NB4 (cell line): ENCODE data around the gene NSUN7.

Experiments
- POLR2A ChIP-seq: IDR thresholded peaks from 2 replicates; pipeline ENCODE4 v1.6.1; 2011; ENCODE audit warnings: mild to moderate bottlenecking; ENCODE audit not compliant: insufficient read length; ENCODE audit errors: extremely low read depth
- TF ChIP-seq, protein P1 (sequence below): IDR thresholded peaks from one replicate; pipeline ENCODE4 v1.5.1; 2012; ENCODE audit warnings: low read depth, low read length

DNA sequence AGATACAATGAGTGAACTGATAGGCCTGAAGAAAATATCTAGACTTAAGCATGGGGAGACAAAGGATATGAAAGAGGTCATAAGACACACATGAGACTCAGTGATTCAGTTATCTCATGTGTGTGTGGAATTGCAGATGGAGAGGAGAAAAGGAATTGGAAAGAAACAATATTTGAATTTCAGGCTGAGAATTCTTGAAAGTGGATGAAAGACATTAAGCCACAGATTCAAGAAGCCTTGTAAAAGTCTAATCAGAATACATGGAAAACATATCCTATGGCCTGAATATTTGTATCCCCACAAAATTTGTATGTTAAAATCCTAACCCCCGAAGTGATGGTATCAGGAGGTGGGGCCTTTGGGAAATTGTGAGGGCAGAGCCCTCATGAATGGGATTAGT, 28.3 kb downstream of the NSUN7 start:
- TF ChIP-seq POLR2A = no peak
- TF ChIP-seq, protein P1, sequence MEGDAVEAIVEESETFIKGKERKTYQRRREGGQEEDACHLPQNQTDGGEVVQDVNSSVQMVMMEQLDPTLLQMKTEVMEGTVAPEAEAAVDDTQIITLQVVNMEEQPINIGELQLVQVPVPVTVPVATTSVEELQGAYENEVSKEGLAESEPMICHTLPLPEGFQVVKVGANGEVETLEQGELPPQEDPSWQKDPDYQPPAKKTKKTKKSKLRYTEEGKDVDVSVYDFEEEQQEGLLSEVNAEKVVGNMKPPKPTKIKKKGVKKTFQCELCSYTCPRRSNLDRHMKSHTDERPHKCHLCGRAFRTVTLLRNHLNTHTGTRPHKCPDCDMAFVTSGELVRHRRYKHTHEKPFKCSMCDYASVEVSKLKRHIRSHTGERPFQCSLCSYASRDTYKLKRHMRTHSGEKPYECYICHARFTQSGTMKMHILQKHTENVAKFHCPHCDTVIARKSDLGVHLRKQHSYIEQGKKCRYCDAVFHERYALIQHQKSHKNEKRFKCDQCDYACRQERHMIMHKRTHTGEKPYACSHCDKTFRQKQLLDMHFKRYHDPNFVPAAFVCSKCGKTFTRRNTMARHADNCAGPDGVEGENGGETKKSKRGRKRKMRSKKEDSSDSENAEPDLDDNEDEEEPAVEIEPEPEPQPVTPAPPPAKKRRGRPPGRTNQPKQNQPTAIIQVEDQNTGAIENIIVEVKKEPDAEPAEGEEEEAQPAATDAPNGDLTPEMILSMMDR = no peak
